Kidney (tissue), 14 donors: ENCODE results near the gene FAT1. TPM values are rescaled to one million over a fixed set of nuclear protein-coding genes. Genes with fewer than 3 reads are reported as not detected.

Source experiments
- DNase-seq, 5 donors: peaks; one replicate each; pipeline ENCODE4 v3.0.0-alpha.2; 2013 to 2020
- FAIRE-seq: peaks from 2 replicates; lab custom pipeline; 2012; peaks lifted over from hg19 to GRCh38; lab: Jason Lieb, UNC
- H3K27ac ChIP-seq, 2 donors: one replicate each; pipeline ENCODE4 v1.7.0; 2013; ENCODE audit warnings: low read depth in 2 of 2, low read length in 2 of 2, inconsistent platforms in 1 of 2
- H3K27me3 ChIP-seq: one replicate; pipeline ENCODE4 v1.7.1; 2013; ENCODE audit warnings: low read length, inconsistent platforms; ENCODE audit not compliant: control insufficient read depth, insufficient read depth
- H3K36me3 ChIP-seq, 3 donors: one replicate each; pipeline versions ENCODE4 v1.7.0 to v1.7.1; 2013; ENCODE audit warnings: low read length in 3 of 3, control low read depth in 1 of 3, inconsistent platforms in 1 of 3; ENCODE audit not compliant: insufficient read depth in 3 of 3, control insufficient read depth in 2 of 3
- H3K4me1 ChIP-seq, 3 donors: one replicate each; pipeline versions ENCODE4 v1.7.0 to v1.7.1; 2013; ENCODE audit warnings: low read length in 3 of 3, inconsistent platforms in 1 of 3, low read depth in 1 of 3; ENCODE audit not compliant: control insufficient read depth in 2 of 3, insufficient read depth in 2 of 3
- H3K4me3 ChIP-seq, 3 donors: one replicate each; pipeline versions ENCODE4 v1.7.0 to v1.8.1; 2013; ENCODE audit warnings: low read length in 3 of 3, control low read depth in 1 of 3, inconsistent platforms in 1 of 3
- H3K9ac ChIP-seq, 3 donors: one replicate each; pipeline versions ENCODE4 v1.7.0 to v1.7.1; 2013; ENCODE audit warnings: low read length in 3 of 3, control low read depth in 1 of 3, inconsistent platforms in 1 of 3
- H3K9me3 ChIP-seq, 3 donors: one replicate each; pipeline versions ENCODE4 v1.7.0 to v1.7.1; 2013; ENCODE audit warnings: low read length in 3 of 3, control low read depth in 1 of 3, inconsistent platforms in 1 of 3; ENCODE audit not compliant: control insufficient read depth in 2 of 3, insufficient read depth in 1 of 3
- intact Hi-C: fragments of 100-400 bp; cut with DNase I; formaldehyde crosslinking; loops from one replicate; pipeline ENCODE4 v1.11.1; 2022
- polyA plus RNA-seq: library from polyadenylated mRNA; stranded (reverse); fragments of 350-450 nt; fragmentation: Illumina TruSeq; extraction: RNeasy Lipid Tissue Mini Kit (QIAGEN cat#74804); gene quantifications from one replicate; pipeline ENCODE4 v1.2.3, GENCODE V29; 2014; ENCODE audit warnings: low read depth, low replicate concordance; ENCODE audit not compliant: insufficient read depth
- total RNA-seq: library from RNA; stranded (reverse); fragmentation: NEBNext Ultra II Directional; extraction: Animal tissue kit (Norgen Biotek cat#: 25700); gene quantifications from one replicate; pipeline ENCODE4 v1.2.1, GENCODE V29; 2021
- TF ChIP-seq, protein P1 (sequence below): IDR thresholded peaks from 3 replicates; pipeline ENCODE4 v1.5.1; 2012; ENCODE audit warnings: mild to moderate bottlenecking, moderate library complexity, borderline replicate concordance; ENCODE audit not compliant: insufficient read depth; ENCODE audit errors: extremely low read depth
- donor health status: control.
- donor health status: control.
- donor health status: control.
- donor health status: control.
- donor health status: control.
- donor health status: DM: yes; HTN: yes; CAD: no.
- donor health status: Normal renal cell carcinoma (clear cell type).

FAT1 gene
- total and polyA plus RNA-seq, 2 donors from 2014 or later: 62.2 to 254 TPM

DNA sequence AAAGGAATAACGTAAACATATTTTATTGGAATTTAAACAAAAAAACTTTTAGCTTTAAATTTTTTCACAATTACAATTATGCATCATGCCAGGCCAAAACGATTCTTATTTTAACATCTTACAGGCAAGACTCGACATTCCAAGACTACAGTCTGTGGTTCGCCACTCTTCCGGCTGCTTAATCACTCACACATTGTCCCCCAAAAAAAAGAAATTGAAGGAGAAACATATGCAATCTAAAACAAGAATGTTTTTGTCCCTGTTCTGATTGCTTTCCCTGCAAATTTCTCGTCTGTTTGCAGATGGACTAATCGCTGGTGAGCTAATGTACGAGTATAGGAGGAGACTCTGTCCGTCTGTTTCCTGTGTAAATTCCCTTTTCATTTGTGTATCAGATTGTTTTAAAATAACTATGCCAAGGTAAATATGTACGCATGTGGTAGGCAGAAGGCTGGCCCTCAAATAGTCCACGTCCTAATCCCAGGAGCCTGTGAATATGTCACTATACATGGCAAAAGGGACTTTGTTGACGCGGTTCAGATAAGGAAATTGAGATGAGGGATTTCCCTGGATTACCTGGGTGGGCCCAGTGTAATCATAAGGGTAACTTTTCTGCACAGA, 130.6 kb downstream of the FAT1 start:
- peaks cover 8 to 37% (median 23%) of the 10 kb centered on the region in 3 donors for H3K36me3 ChIP-seq
- FAIRE-seq: no peak
- no peaks in the 10 kb centered on the region for H3K9me3 ChIP-seq
- no peak overlapping the region for H3K4me3 ChIP-seq
- H3K9ac ChIP-seq: no peak overlapping the region
- no peak overlapping the region for H3K27ac ChIP-seq
- intact Hi-C loops: no loop called here
- DNase-seq: no peak
- TF ChIP-seq, protein P1, sequence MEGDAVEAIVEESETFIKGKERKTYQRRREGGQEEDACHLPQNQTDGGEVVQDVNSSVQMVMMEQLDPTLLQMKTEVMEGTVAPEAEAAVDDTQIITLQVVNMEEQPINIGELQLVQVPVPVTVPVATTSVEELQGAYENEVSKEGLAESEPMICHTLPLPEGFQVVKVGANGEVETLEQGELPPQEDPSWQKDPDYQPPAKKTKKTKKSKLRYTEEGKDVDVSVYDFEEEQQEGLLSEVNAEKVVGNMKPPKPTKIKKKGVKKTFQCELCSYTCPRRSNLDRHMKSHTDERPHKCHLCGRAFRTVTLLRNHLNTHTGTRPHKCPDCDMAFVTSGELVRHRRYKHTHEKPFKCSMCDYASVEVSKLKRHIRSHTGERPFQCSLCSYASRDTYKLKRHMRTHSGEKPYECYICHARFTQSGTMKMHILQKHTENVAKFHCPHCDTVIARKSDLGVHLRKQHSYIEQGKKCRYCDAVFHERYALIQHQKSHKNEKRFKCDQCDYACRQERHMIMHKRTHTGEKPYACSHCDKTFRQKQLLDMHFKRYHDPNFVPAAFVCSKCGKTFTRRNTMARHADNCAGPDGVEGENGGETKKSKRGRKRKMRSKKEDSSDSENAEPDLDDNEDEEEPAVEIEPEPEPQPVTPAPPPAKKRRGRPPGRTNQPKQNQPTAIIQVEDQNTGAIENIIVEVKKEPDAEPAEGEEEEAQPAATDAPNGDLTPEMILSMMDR: no peak
- H3K4me1 ChIP-seq: no peaks in the 10 kb centered on the region
- H3K27me3 ChIP-seq: no peaks in the 10 kb centered on the region

DNA sequence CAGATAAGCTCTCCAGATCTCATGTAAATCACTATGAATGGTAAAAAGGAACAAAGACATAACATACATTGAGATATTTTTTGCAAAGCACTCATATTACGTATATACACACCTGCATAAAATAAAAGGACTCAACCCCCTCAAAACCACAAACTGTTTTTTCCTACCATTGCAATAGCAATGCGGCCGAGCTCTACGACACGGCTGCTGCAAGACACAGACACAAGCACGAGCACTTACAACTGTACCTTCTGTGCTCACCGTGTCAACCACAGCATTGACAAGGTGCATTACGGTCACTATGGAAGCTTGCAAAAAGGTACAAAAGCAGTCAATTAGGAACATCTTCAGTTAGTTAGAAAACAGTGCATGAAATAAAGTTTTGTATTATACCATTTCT, 131.2 kb downstream of the FAT1 start:
- Histone ChIP-seq H3K9me3 (no peaks in the 10 kb centered on the region), H3K4me1 (no peaks in the 10 kb centered on the region), H3K9ac (no peak overlapping the region), H3K27ac (no peak overlapping the region), H3K36me3 (peaks cover 8 to 37% (median 20%) of the 10 kb centered on the region in 3 donors), H3K27me3 (no peaks in the 10 kb centered on the region), H3K4me3 (no peak overlapping the region)
- no peak for DNase-seq
- FAIRE-seq: no peak
- TF ChIP-seq, protein P1: no peak
- intact Hi-C loops: no loop called here

DNA sequence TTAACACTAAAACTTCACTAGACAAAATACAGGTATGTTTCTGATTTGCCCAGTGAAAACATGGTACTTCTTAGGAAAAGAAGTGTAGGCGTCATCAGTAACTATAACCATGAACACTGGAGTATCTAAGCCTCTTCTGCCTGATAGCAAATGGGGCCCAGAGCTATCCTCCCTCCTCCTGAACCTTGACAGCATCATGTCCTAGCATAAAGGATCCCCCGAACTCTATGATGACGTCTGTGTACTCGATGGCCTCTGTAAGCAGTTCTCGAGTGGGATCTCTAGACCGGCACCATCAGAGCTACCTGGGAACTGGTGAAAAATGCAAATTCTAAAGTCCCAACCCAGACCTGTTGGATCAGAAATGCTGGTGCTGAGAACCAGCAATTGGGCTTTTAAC, 132.0 kb downstream of the FAT1 start:
- H3K9ac ChIP-seq: no peak overlapping the region
- TF ChIP-seq, protein P1: no peak
- H3K4me3 ChIP-seq: no peak overlapping the region
- H3K4me1 ChIP-seq: no peaks in the 10 kb centered on the region
- DNase-seq: no peak
- intact Hi-C loops: no loop called here
- no peaks in the 10 kb centered on the region for H3K27me3 ChIP-seq
- no peak overlapping the region for H3K27ac ChIP-seq
- peaks cover 5 to 31% (median 16%) of the 10 kb centered on the region in 3 donors for H3K36me3 ChIP-seq
- no peak for FAIRE-seq
- no peaks in the 10 kb centered on the region for H3K9me3 ChIP-seq

DNA sequence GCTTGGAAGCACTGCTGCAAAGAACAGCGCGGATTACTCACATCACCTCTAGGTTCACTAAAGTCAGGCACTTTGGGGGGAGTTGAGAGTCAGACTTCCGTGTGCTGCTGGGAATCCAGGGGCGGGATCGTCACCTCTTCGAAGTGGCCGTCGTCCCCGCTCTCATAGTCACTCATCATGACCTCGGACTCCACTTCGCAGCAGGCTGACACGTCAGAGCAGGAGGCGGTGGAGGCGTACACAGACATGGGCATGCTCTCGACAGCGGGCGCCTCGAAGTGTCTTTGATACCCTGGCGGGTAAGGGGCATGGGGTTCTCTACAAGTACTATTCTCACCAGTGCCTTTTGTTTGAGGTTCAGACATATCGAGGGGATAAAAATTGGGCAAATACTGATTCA, 135.2 kb downstream of the FAT1 start:
- H3K36me3 ChIP-seq: peaks cover 2 to 28% (median 16%) of the 10 kb centered on the region in 3 donors
- no peaks in the 10 kb centered on the region for H3K9me3 ChIP-seq
- no peak overlapping the region for H3K9ac ChIP-seq
- H3K4me3 ChIP-seq: no peak overlapping the region
- no peaks in the 10 kb centered on the region for H3K27me3 ChIP-seq
- DNase-seq (peak in 1 of 5 donors; percentile 75), FAIRE-seq (no peak)
- H3K4me1 ChIP-seq: no peaks in the 10 kb centered on the region
- no peak overlapping the region for H3K27ac ChIP-seq
- TF ChIP-seq, protein P1: no peak
- intact Hi-C loops: loop anchor here (5.0 kb wide), 1 partner anchor 291 kb away; no protein-coding TSS in a partner anchor
